Spleen (tissue), 11 donors: ENCODE results near the gene PZP. TPM values are rescaled to one million over a fixed set of nuclear protein-coding genes. Genes with fewer than 3 reads are reported as not detected.

Experiments
- DNase-seq: peaks from one replicate; pipeline ENCODE4 v3.0.0-alpha.2; 2020
- H3K27ac ChIP-seq, 8 donors: fragments of 200-600 bp; sonication (generic) in 7 of 8; 1 replicate in 4 of 8; 2 replicates in 4 of 8; pipeline versions ENCODE4 v1.5.0 to v1.8.0; 2016 to 2021; ENCODE audit warnings: inconsistent platforms in 4 of 8, mild to moderate bottlenecking in 4 of 8, moderate library complexity in 1 of 8
- H3K27me3 ChIP-seq, 7 donors: fragments of 200-600 bp; sonication (generic) in 6 of 7; replicated peaks in 1 of 7; 1 replicate in 4 of 7; 2 replicates in 3 of 7; pipeline versions ENCODE4 v1.5.0 to v1.8.0; 2016 to 2021; ENCODE audit warnings: inconsistent platforms in 3 of 7, mild to moderate bottlenecking in 1 of 7
- H3K36me3 ChIP-seq, 6 donors: fragments of 200-600 bp; sonication (generic) in 5 of 6; 1 replicate in 4 of 6; 2 replicates in 2 of 6; pipeline versions ENCODE4 v1.5.0 to v1.8.0; 2016 to 2021; ENCODE audit warnings: inconsistent platforms in 2 of 6
- H3K4me1 ChIP-seq, 6 donors: fragments of 200-600 bp; sonication (generic) in 5 of 6; 1 replicate in 3 of 6; 2 replicates in 3 of 6; pipeline versions ENCODE4 v1.5.0 to v1.8.0; 2016 to 2021; ENCODE audit warnings: inconsistent platforms in 3 of 6
- H3K4me3 ChIP-seq, 8 donors: fragments of 200-600 bp; sonication (generic) in 7 of 8; 1 replicate in 4 of 8; 2 replicates in 4 of 8; pipeline versions ENCODE4 v1.5.0 to v1.8.0; 2016 to 2021; ENCODE audit warnings: inconsistent platforms in 4 of 8, mild to moderate bottlenecking in 4 of 8, moderate library complexity in 2 of 8
- H3K9me3 ChIP-seq, 8 donors: fragments of 200-600 bp; sonication (generic) in 7 of 8; 1 replicate in 4 of 8; 2 replicates in 4 of 8; pipeline versions ENCODE4 v1.5.0 to v1.8.0; 2016 to 2021; ENCODE audit warnings: inconsistent platforms in 4 of 8
- CTCF ChIP-seq, 11 experiments: fragments of 200-600 bp in 7 of 11; fragments of 450-650 bp in 4 of 11; sonication (generic) in 4 of 11; IDR thresholded peaks in 8 of 11; conservative IDR thresholded peaks in 3 of 11; 1 replicate in 7 of 11; 2 replicates in 4 of 11; pipeline versions ENCODE4 v1.4.0 to v1.8.0; 2016 to 2021; ENCODE audit warnings: antibody characterized with exemption in 11 of 11, inconsistent platforms in 4 of 11, mild to moderate bottlenecking in 1 of 11
- POLR2A ChIP-seq, 3 donors: fragments of 450-650 bp; IDR thresholded peaks; one replicate each; pipeline ENCODE4 v1.5.1; 2017; ENCODE audit warnings: antibody characterized with exemption in 3 of 3, mild to moderate bottlenecking in 1 of 3
- POLR2AphosphoS5 ChIP-seq, 3 donors: sonication (generic); formaldehyde crosslinking; IDR thresholded peaks; one replicate each; pipeline ENCODE4 v1.5.1; 2017; ENCODE audit warnings: antibody characterized with exemption in 3 of 3
- WGBS, 5 donors: extraction: QIAGEN DNeasy Blood & Tissue Kit in 3 of 5; methylation state at CpG; one replicate each; pipeline versions ENCODE4 v1.1.5 to v1.1.7; 2013 to 2018; 5-methylcytosine and 5-hydroxymethylcytosine counted together
- intact Hi-C: fragments of 100-400 bp; cut with DNase I; formaldehyde crosslinking; loops from one replicate; pipeline ENCODE4 v1.15.0; 2023; ENCODE audit warnings: low total_unique reads
- polyA plus RNA-seq, 3 donors: library from polyadenylated mRNA; stranded (reverse); fragments of 200-250 nt; gene quantifications; one replicate each; pipeline ENCODE4 v1.2.1, GENCODE V29; 2013
- total RNA-seq, 7 donors: library from RNA; depleted of rRNA in 3 of 7; stranded (reverse); fragments of >200 nt in 3 of 7; fragmentation: NEBNext Ultra II Directional in 4 of 7; extraction: Animal tissue kit (Norgen Biotek cat#: 25700) in 4 of 7; gene quantifications; one replicate each; pipeline versions ENCODE4 v1.1.0 to v1.2.1, GENCODE V29; 2016 to 2021
- donor health status: healthy with polysubstance abuse.
- donor health status: DM: no; HTN: no; CAD: no; lungs with moderate emphysema.
- donor health status: DM: no; HTN: no; CAD: no.
- donor health status: Bipolar disorder and iron deficiency.
- donor health status: healthy.
- donor health status: DM: no; HTN: no; CAD: no.
- donor health status: DM: yes; HTN: yes; CAD: no.

The PZP gene
- total and polyA plus RNA-seq, 10 donors = 0.06 to 3.0 (median 0.92) TPM

GRCh38 chr12:9149372-9149771 is 58.8 kb downstream of the PZP start:
- 85 to 90% (median 87%) methylated on average over 6 of the region's 6 CpGs for WGBS, 5 donors
- intact Hi-C loops = no loop called here

GRCh38 chr12:9148926-9149325 is 59.3 kb downstream of the PZP start:
- 80 to 90% (median 85%) methylated on average over 2 of the region's 2 CpGs for WGBS, 5 donors
- H3K4me1 ChIP-seq = no peaks in the 10 kb centered on the region
- intact Hi-C loops = no loop called here
- no peak overlapping the region for H3K27ac ChIP-seq
- peaks cover 0 to 28% (median 21%) of the 10 kb centered on the region in 8 donors for H3K9me3 ChIP-seq
- H3K36me3 ChIP-seq = peaks cover 0 to 2% (median 0%) of the 10 kb centered on the region in 6 donors
- TF ChIP-seq POLR2A (IDR thresholded peaks at IDR 0.05) (no peak), POLR2AphosphoS5 (IDR thresholded peaks at IDR 0.05) (no peak), CTCF (IDR thresholded peaks at IDR 0.05 in 8 of 11, conservative IDR thresholded peaks at IDR 0.05 in 3 of 11) (no peak)
- H3K27me3 ChIP-seq = no peaks in the 10 kb centered on the region
- no peak for DNase-seq
- no peak overlapping the region for H3K4me3 ChIP-seq

More at GRCh38 chr12:9149372-9149771, 58.8 kb downstream of the PZP start:
- DNase-seq = no peak
- Histone ChIP-seq H3K9me3 (peaks cover 0 to 23% (median 17%) of the 10 kb centered on the region in 8 donors), H3K27me3 (no peaks in the 10 kb centered on the region), H3K36me3 (peaks cover 0 to 2% (median 0%) of the 10 kb centered on the region in 6 donors), H3K4me1 (no peaks in the 10 kb centered on the region), H3K4me3 (no peak overlapping the region), H3K27ac (no peak overlapping the region)
- TF ChIP-seq CTCF (IDR thresholded peaks at IDR 0.05 in 8 of 11, conservative IDR thresholded peaks at IDR 0.05 in 3 of 11) (no peak), POLR2AphosphoS5 (IDR thresholded peaks at IDR 0.05) (no peak), POLR2A (IDR thresholded peaks at IDR 0.05) (no peak)

GRCh38 chr12:9147461-9147860 is 60.7 kb downstream of the PZP start:
- no peaks in the 10 kb centered on the region for H3K4me1 ChIP-seq
- H3K27me3 ChIP-seq = no peaks in the 10 kb centered on the region
- no peak overlapping the region for H3K27ac ChIP-seq
- H3K36me3 ChIP-seq = peaks cover 0 to 2% (median 0%) of the 10 kb centered on the region in 6 donors
- H3K4me3 ChIP-seq = no peak overlapping the region
- intact Hi-C loops = no loop called here
- WGBS, 5 donors = 89 to 97% (median 94%) methylated on average over 2 of the region's 2 CpGs
- H3K9me3 ChIP-seq = peaks cover 0 to 35% (median 23%) of the 10 kb centered on the region in 8 donors
- TF ChIP-seq CTCF (IDR thresholded peaks at IDR 0.05 in 8 of 11, conservative IDR thresholded peaks at IDR 0.05 in 3 of 11) = no peak
- TF ChIP-seq POLR2AphosphoS5 (IDR thresholded peaks at IDR 0.05) = no peak
- no peak for TF ChIP-seq POLR2A (IDR thresholded peaks at IDR 0.05)
- DNase-seq = no peak

- no peaks in the 10 kb centered on the region for H3K36me3 ChIP-seq
- 60 to 86% (median 76%) methylated on average over 4 of the region's 4 CpGs for WGBS, 5 donors
- TF ChIP-seq POLR2A (IDR thresholded peaks at IDR 0.05) = no peak
- no peak for TF ChIP-seq CTCF (IDR thresholded peaks at IDR 0.05 in 8 of 11, conservative IDR thresholded peaks at IDR 0.05 in 3 of 11)
- TF ChIP-seq POLR2AphosphoS5 (IDR thresholded peaks at IDR 0.05) = no peak
Measured at GRCh38 chr12:9144730-9145106, 63.5 kb downstream of the PZP start.

More at GRCh38 chr12:9144730-9145106, 63.5 kb downstream of the PZP start:
- DNase-seq = no peak
- H3K4me3 ChIP-seq = no peak overlapping the region
- peaks cover 0 to 39% (median 23%) of the 10 kb centered on the region in 8 donors for H3K9me3 ChIP-seq
- H3K4me1 ChIP-seq = no peaks in the 10 kb centered on the region
- intact Hi-C loops = no loop called here
- no peaks in the 10 kb centered on the region for H3K27me3 ChIP-seq
- no peak overlapping the region for H3K27ac ChIP-seq
